HG02884 (cell line): ENCODE measurements around the gene BLTP3A.

Source experiments
- ATAC-seq: cut with Tn5 transposase; IDR thresholded peaks from one replicate; pipeline ENCODE4 v1.9.1; 2021; ENCODE audit warnings: mild to moderate bottlenecking, moderate library complexity; ENCODE audit not compliant: unreplicated experiment

BLTP3A gene

GRCh38 chr6:34829137-34829536, 37.3 kb downstream of the BLTP3A start:
- ATAC-seq: no peak

- no peak for ATAC-seq
These were observed 41.1 kb downstream of the BLTP3A start for GRCh38 chr6:34832942-34833341.

- no peak for ATAC-seq
These were observed 43.1 kb downstream of the BLTP3A start for GRCh38 chr6:34834789-34835518.

- ATAC-seq: no peak
These were observed 44.1 kb downstream of the BLTP3A start for GRCh38 chr6:34836008-34836407.

GRCh38 chr6:34836451-34836850, 44.6 kb downstream of the BLTP3A start:
- ATAC-seq: no peak

- ATAC-seq: no peak
These were observed 45.6 kb downstream of the BLTP3A start for GRCh38 chr6:34837528-34837927.

GRCh38 chr6:34839666-34840352, 47.9 kb downstream of the BLTP3A start:
- ATAC-seq: no peak
